HG03432 (cell line): ENCODE measurements around the gene FGB.

Experiments used
- ATAC-seq: cut with Tn5 transposase; IDR thresholded peaks from one replicate; pipeline ENCODE4 v1.9.1; 2021; ENCODE audit warnings: mild to moderate bottlenecking, moderate library complexity; ENCODE audit not compliant: unreplicated experiment

Gene FGB

GRCh38 chr4:154565704-154566103, 2.9 kb downstream of the FGB start:
- ATAC-seq = no peak

- ATAC-seq = no peak
These were observed 3.9 kb downstream of the FGB start for GRCh38 chr4:154566639-154567204.

- ATAC-seq = no peak
These were observed 6.2 kb downstream of the FGB start for GRCh38 chr4:154569028-154569427.

- no peak for ATAC-seq
These were observed 6.8 kb downstream of the FGB start for GRCh38 chr4:154569584-154569983.

GRCh38 chr4:154573190-154573870, 10.5 kb downstream of the FGB start:
- no peak for ATAC-seq

- ATAC-seq = no peak
These were observed 11.5 kb downstream of the FGB start for GRCh38 chr4:154574311-154574710.

GRCh38 chr4:154577324-154577723, 14.5 kb downstream of the FGB start:
- ATAC-seq = no peak

- no peak for ATAC-seq
These were observed 16.1 kb downstream of the FGB start for GRCh38 chr4:154578919-154579318.

- no peak for ATAC-seq
These were observed 17.1 kb downstream of the FGB start for GRCh38 chr4:154579927-154580326.

GRCh38 chr4:154582723-154583122, 19.9 kb downstream of the FGB start:
- no peak for ATAC-seq

- no peak for ATAC-seq
These were observed 20.4 kb downstream of the FGB start for GRCh38 chr4:154583230-154583629.

- ATAC-seq = no peak
These were observed 20.9 kb downstream of the FGB start for GRCh38 chr4:154583677-154584076.

- no peak for ATAC-seq
These were observed 21.4 kb downstream of the FGB start for GRCh38 chr4:154584259-154584658.

GRCh38 chr4:154585369-154586018, 22.7 kb downstream of the FGB start:
- ATAC-seq = no peak

- no peak for ATAC-seq
These were observed 23.7 kb downstream of the FGB start for GRCh38 chr4:154586296-154587033.

GRCh38 chr4:154588198-154588597, 25.4 kb downstream of the FGB start:
- no peak for ATAC-seq

- no peak for ATAC-seq
These were observed 26.7 kb downstream of the FGB start for GRCh38 chr4:154589296-154590197.

GRCh38 chr4:154590329-154591006, 27.7 kb downstream of the FGB start, which contains the start of gene FGA:
FGA (minus strand) TSS chr4:154590742; CDS start chr4:154590687, 55 bp downstream.
- ATAC-seq = no peak

GRCh38 chr4:154591890-154592289, 29.1 kb downstream of the FGB start:
- ATAC-seq = no peak

- ATAC-seq = no peak
These were observed 31.1 kb downstream of the FGB start for GRCh38 chr4:154593868-154594267.
